Fibroblast of lung (primary cell): ENCODE data around the gene LRRC9. TPM values are rescaled to one million over a fixed set of nuclear protein-coding genes. Genes with fewer than 3 reads are reported as not detected.
A peak's percentile ranks its signal among the peaks of the same experiment; 100 is the strongest.

Experiments used
- DNase-seq, 2 donors: peaks; one replicate each; pipeline versions ENCODE4 v3.0.0 to v3.0.0-alpha.2; 2010; ENCODE audit warnings: low read depth in 2 of 2
- H2AFZ ChIP-seq: 2 replicates; pipeline ENCODE4 v1.5.1; 2012; ENCODE audit warnings: low read length, control low read depth, inconsistent platforms
- H3K27ac ChIP-seq: 2 replicates; pipeline ENCODE4 v1.5.1; 2011; ENCODE audit warnings: low read length, control low read depth; ENCODE audit not compliant: insufficient read depth
- H3K27me3 ChIP-seq: 2 replicates; pipeline ENCODE4 v1.5.1; 2011; ENCODE audit warnings: mild to moderate bottlenecking, low read length; ENCODE audit not compliant: control insufficient read depth, insufficient read depth
- H3K36me3 ChIP-seq: 2 replicates; pipeline ENCODE4 v1.5.1; 2011; ENCODE audit warnings: low read length; ENCODE audit not compliant: control insufficient read depth, insufficient read depth
- H3K4me1 ChIP-seq: 2 replicates; pipeline ENCODE4 v1.5.1; 2011; ENCODE audit warnings: low read length; ENCODE audit not compliant: control insufficient read depth, insufficient read depth; ENCODE audit errors: extremely low read depth
- H3K4me2 ChIP-seq: 2 replicates; pipeline ENCODE4 v1.5.1; 2011; ENCODE audit warnings: low read length, control low read depth; ENCODE audit not compliant: insufficient read depth; ENCODE audit errors: extremely low read depth
- H3K4me3 ChIP-seq, 4 experiments: fragments of 200-600 bp in 1 of 4; sonication (generic) in 1 of 4; replicated peaks in 1 of 4; 2 replicates each; pipeline ENCODE4 v1.5.1; 2011 to 2016; ENCODE audit warnings: low read length in 4 of 4, low read depth in 3 of 4, mild to moderate bottlenecking in 3 of 4, control low read depth in 2 of 4, inconsistent platforms in 1 of 4, mixed read lengths in 1 of 4; ENCODE audit not compliant: insufficient read depth in 1 of 4; ENCODE audit errors: control extremely low read depth in 1 of 4
- H3K79me2 ChIP-seq: 2 replicates; pipeline ENCODE4 v1.5.1; 2012; ENCODE audit warnings: mild to moderate bottlenecking, low read length, inconsistent platforms; ENCODE audit not compliant: control insufficient read depth, insufficient read depth
- H3K9ac ChIP-seq: 2 replicates; pipeline ENCODE4 v1.5.1; 2011; ENCODE audit warnings: mild to moderate bottlenecking, low read length, control low read depth; ENCODE audit not compliant: insufficient read depth
- H3K9me3 ChIP-seq: 2 replicates; pipeline ENCODE4 v1.5.1; 2012; ENCODE audit warnings: low read depth, low read length; ENCODE audit not compliant: control insufficient read depth, insufficient read depth
- H4K20me1 ChIP-seq: 2 replicates; pipeline ENCODE4 v1.5.1; 2011; ENCODE audit warnings: low read length; ENCODE audit not compliant: control insufficient read depth, insufficient read depth; ENCODE audit errors: extremely low read depth
- CTCF ChIP-seq, 2 donors: IDR thresholded peaks in 1 of 2; conservative IDR thresholded peaks in 1 of 2; 1 replicate in 1 of 2; 2 replicates in 1 of 2; pipeline ENCODE4 v1.5.1; 2011 to 2012; ENCODE audit warnings: low read length in 2 of 2, control low read depth in 1 of 2, inconsistent platforms in 1 of 2, low read depth in 1 of 2, mild to moderate bottlenecking in 1 of 2
- EZH2 ChIP-seq: IDR thresholded peaks from 2 replicates; pipeline ENCODE4 v1.5.1; 2012; ENCODE audit warnings: low read length, control low read depth, mild to moderate bottlenecking; ENCODE audit errors: missing control alignments
- polyA plus RNA-seq, 2 donors: library from polyadenylated mRNA; depleted of rRNA in 1 of 2; stranded (reverse) in 1 of 2; unstranded in 1 of 2; fragments of >200 nt; gene quantifications; 2 replicates each; pipeline ENCODE4 v1.2.1, GENCODE V29; 2011 to 2012; ENCODE audit warnings: missing spikeins in 1 of 2
- total RNA-seq: library from RNA; depleted of rRNA; stranded (reverse); fragments of >200 nt; gene quantifications from 2 replicates; pipeline ENCODE4 v1.2.1, GENCODE V29; 2014

LRRC9 gene
- total and polyA plus RNA-seq, 2 donors (not counting 1 experiment from before 2014, with no cell fraction given), result not detected

- Histone ChIP-seq H3K36me3 (no peaks in the 10 kb centered on the region), H3K9me3 (no peaks in the 10 kb centered on the region), H3K27ac (no peak overlapping the region), H3K9ac (no peak overlapping the region), H3K4me2 (no peak overlapping the region), H4K20me1 (no peaks in the 10 kb centered on the region), H3K4me1 (no peaks in the 10 kb centered on the region), H2AFZ (no peak overlapping the region), H3K4me3 (no peak overlapping the region), H3K27me3 (no peaks in the 10 kb centered on the region), H3K79me2 (no peaks in the 10 kb centered on the region)
- TF ChIP-seq EZH2 (no peak), CTCF (conservative IDR thresholded peaks at IDR 0.05 in 1 of 2, IDR thresholded peaks at IDR 0.05 in 1 of 2; ENCODE audit: low read depth in 1 of 2, low read length in 2 of 2) (no peak)
- peak in 1 of 2 donors; percentile 35 for DNase-seq
These were observed 14.8 kb upstream of the LRRC9 start for GRCh38 chr14:59905188-59905587.

- Histone ChIP-seq H4K20me1 (no peaks in the 10 kb centered on the region), H3K4me3 (no peak overlapping the region), H3K9me3 (no peaks in the 10 kb centered on the region), H3K4me1 (no peaks in the 10 kb centered on the region), H3K4me2 (no peak overlapping the region), H3K36me3 (no peaks in the 10 kb centered on the region), H3K27me3 (no peaks in the 10 kb centered on the region), H3K27ac (no peak overlapping the region), H3K9ac (no peak overlapping the region), H2AFZ (no peak overlapping the region), H3K79me2 (no peaks in the 10 kb centered on the region)
- no peak for DNase-seq
- TF ChIP-seq CTCF (conservative IDR thresholded peaks at IDR 0.05 in 1 of 2, IDR thresholded peaks at IDR 0.05 in 1 of 2; ENCODE audit: low read depth in 1 of 2, low read length in 2 of 2) (no peak), EZH2 (no peak)
These were observed 7.5 kb upstream of the LRRC9 start for GRCh38 chr14:59912443-59912842.

- no peaks in the 10 kb centered on the region for H4K20me1 ChIP-seq
- H3K4me2 ChIP-seq, result no peak overlapping the region
- H3K4me1 ChIP-seq, result no peaks in the 10 kb centered on the region
- H3K9me3 ChIP-seq, result no peaks in the 10 kb centered on the region
- no peak overlapping the region for H2AFZ ChIP-seq
- H3K9ac ChIP-seq, result no peak overlapping the region
- H3K36me3 ChIP-seq, result no peaks in the 10 kb centered on the region
- no peak for DNase-seq
- no peaks in the 10 kb centered on the region for H3K27me3 ChIP-seq
- TF ChIP-seq EZH2 (no peak), CTCF (conservative IDR thresholded peaks at IDR 0.05 in 1 of 2, IDR thresholded peaks at IDR 0.05 in 1 of 2; ENCODE audit: low read depth in 1 of 2, low read length in 2 of 2) (no peak)
- no peak overlapping the region for H3K27ac ChIP-seq
- H3K79me2 ChIP-seq, result no peaks in the 10 kb centered on the region
- no peak overlapping the region for H3K4me3 ChIP-seq
These were observed 6.8 kb upstream of the LRRC9 start for GRCh38 chr14:59913187-59913586.
